ENCODE measurements around the gene FCHSD2.

FCHSD2 gene

GRCh38 chr11:73142128-73142377, at the start of gene FCHSD2:
Gene FCHSD2, minus strand, starts transcription at chr11:73142318. Its CDS starts 441 bp downstream, at chr11:73141877.
- Histone ChIP-seq H3K27ac (ENCODE audit: low read length) (peak within 1 kb of the TSS; percentile 97), H4K20me1 (ENCODE audit: insufficient read depth, low read length) (peaks cover 12% of the 10 kb centered on the region; the same call in 1 of the 2 replicates), H3K9me3 (ENCODE audit: insufficient read depth, low read length, severe bottlenecking) (no peaks in the 10 kb centered on the region), H3K4me2 (ENCODE audit: insufficient read depth, low read length) (peak within 1 kb of the TSS; percentile 89), H3K4me1 (ENCODE audit: insufficient read depth, low read length) (peaks cover 44% of the 10 kb centered on the region), H3K79me2 (ENCODE audit: insufficient read depth, low read length) (peaks cover 48% of the 10 kb centered on the region), H3K36me3 (ENCODE audit: insufficient read depth, low read length) (peaks cover 19% of the 10 kb centered on the region), H3K27me3 (ENCODE audit: insufficient read depth, low read length, poor library complexity) (no peaks in the 10 kb centered on the region), H2AFZ (ENCODE audit: low read depth, low read length) (peak within 1 kb of the TSS; percentile 87), H3K4me3 (ENCODE audit: low read depth in 1 of 2, low read length in 2 of 2) (peak within 1 kb of the TSS; percentile 47 to 70), H3K9ac (ENCODE audit: low read depth, low read length) (peak within 1 kb of the TSS; percentile 74)
- ATAC-seq (ENCODE audit: insufficient read depth, low read depth) (no peak), DNase-seq (no peak)
- TF ChIP-seq EZH2 (IDR thresholded peaks at IDR 0.05; ENCODE audit: borderline replicate concordance, low read depth, low read length, severe bottlenecking) = no peak
- no peak for TF ChIP-seq CTCF (IDR thresholded peaks at IDR 0.05; ENCODE audit: borderline replicate concordance, extremely low read depth, low read length, poor library complexity, severe bottlenecking)

DNA sequence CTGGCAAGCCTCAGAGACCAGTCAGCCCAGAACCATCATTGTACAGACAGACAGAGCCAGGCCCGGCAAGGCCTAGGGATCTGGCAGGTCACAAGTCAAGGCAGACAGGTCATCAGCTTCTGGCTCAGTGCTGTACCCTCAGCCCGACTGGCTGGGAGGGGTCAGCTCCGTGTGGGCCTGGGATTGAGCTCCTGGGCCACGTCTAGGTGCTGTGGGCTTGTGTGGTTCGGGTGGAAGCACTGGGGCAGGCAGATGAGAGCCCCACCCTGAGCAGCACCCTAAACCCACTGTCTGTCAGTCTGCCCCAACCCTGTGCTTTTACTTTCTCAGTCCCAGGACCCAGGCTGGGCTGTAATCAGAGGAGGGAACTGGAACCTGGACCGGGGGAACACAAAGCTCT, 49.0 kb upstream of the FCHSD2 start:
- DNase-seq (no peak), ATAC-seq (ENCODE audit: insufficient read depth, low read depth) (no peak)
- TF ChIP-seq EZH2 (IDR thresholded peaks at IDR 0.05; ENCODE audit: borderline replicate concordance, low read depth, low read length, severe bottlenecking) (no peak), CTCF (IDR thresholded peaks at IDR 0.05; ENCODE audit: borderline replicate concordance, extremely low read depth, low read length, poor library complexity, severe bottlenecking) (no peak)
- no peaks in the 10 kb centered on the region for H3K27me3 ChIP-seq (ENCODE audit: insufficient read depth, low read length, poor library complexity)
- peaks cover 4% of the 10 kb centered on the region; the same call in 1 of the 2 replicates for H4K20me1 ChIP-seq (ENCODE audit: insufficient read depth, low read length)
- H3K27ac ChIP-seq (ENCODE audit: low read length) = no peak overlapping the region
- no peaks in the 10 kb centered on the region for H3K79me2 ChIP-seq (ENCODE audit: insufficient read depth, low read length)
- no peaks in the 10 kb centered on the region for H3K4me1 ChIP-seq (ENCODE audit: insufficient read depth, low read length)
- no peak overlapping the region for H2AFZ ChIP-seq (ENCODE audit: low read depth, low read length)
- no peaks in the 10 kb centered on the region for H3K36me3 ChIP-seq (ENCODE audit: insufficient read depth, low read length)
- H3K4me3 ChIP-seq (ENCODE audit: low read depth in 1 of 2, low read length in 2 of 2) = no peak overlapping the region
- H3K9ac ChIP-seq (ENCODE audit: low read depth, low read length) = no peak overlapping the region
- no peak overlapping the region for H3K4me2 ChIP-seq (ENCODE audit: insufficient read depth, low read length)
- no peaks in the 10 kb centered on the region for H3K9me3 ChIP-seq (ENCODE audit: insufficient read depth, low read length, severe bottlenecking)

GRCh38 chr11:73190557-73190885, 48.4 kb upstream of the FCHSD2 start:
- H3K27ac ChIP-seq (ENCODE audit: low read length) = no peak overlapping the region
- no peaks in the 10 kb centered on the region for H3K27me3 ChIP-seq (ENCODE audit: insufficient read depth, low read length, poor library complexity)
- DNase-seq (no peak), ATAC-seq (ENCODE audit: insufficient read depth, low read depth) (no peak)
- H3K4me1 ChIP-seq (ENCODE audit: insufficient read depth, low read length) = no peaks in the 10 kb centered on the region
- TF ChIP-seq CTCF (IDR thresholded peaks at IDR 0.05; ENCODE audit: borderline replicate concordance, extremely low read depth, low read length, poor library complexity, severe bottlenecking) (no peak), EZH2 (IDR thresholded peaks at IDR 0.05; ENCODE audit: borderline replicate concordance, low read depth, low read length, severe bottlenecking) (no peak)
- H3K79me2 ChIP-seq (ENCODE audit: insufficient read depth, low read length) = no peaks in the 10 kb centered on the region
- peaks cover 4% of the 10 kb centered on the region; the same call in 1 of the 2 replicates for H4K20me1 ChIP-seq (ENCODE audit: insufficient read depth, low read length)
- H2AFZ ChIP-seq (ENCODE audit: low read depth, low read length) = no peak overlapping the region
- no peaks in the 10 kb centered on the region for H3K36me3 ChIP-seq (ENCODE audit: insufficient read depth, low read length)
- no peak overlapping the region for H3K4me2 ChIP-seq (ENCODE audit: insufficient read depth, low read length)
- no peaks in the 10 kb centered on the region for H3K9me3 ChIP-seq (ENCODE audit: insufficient read depth, low read length, severe bottlenecking)
- no peak overlapping the region for H3K4me3 ChIP-seq (ENCODE audit: low read depth in 1 of 2, low read length in 2 of 2)
- H3K9ac ChIP-seq (ENCODE audit: low read depth, low read length) = no peak overlapping the region

Measured in DND-41 (cell line).